DMS53 (cell line): ENCODE measurements around the gene ELOVL7.
A peak's percentile ranks its signal among the peaks of the same experiment; 100 is the strongest.
"Not testable (repeated sequence)": the region's sequence is repeated elsewhere in the genome, so short reads cannot be mapped to it uniquely, and the experiment has no call there.

Experiments
- DNase-seq: peaks from one replicate; lab custom pipeline; 2025; lab: John Stamatoyannopoulos, UW

The ELOVL7 gene

DNA sequence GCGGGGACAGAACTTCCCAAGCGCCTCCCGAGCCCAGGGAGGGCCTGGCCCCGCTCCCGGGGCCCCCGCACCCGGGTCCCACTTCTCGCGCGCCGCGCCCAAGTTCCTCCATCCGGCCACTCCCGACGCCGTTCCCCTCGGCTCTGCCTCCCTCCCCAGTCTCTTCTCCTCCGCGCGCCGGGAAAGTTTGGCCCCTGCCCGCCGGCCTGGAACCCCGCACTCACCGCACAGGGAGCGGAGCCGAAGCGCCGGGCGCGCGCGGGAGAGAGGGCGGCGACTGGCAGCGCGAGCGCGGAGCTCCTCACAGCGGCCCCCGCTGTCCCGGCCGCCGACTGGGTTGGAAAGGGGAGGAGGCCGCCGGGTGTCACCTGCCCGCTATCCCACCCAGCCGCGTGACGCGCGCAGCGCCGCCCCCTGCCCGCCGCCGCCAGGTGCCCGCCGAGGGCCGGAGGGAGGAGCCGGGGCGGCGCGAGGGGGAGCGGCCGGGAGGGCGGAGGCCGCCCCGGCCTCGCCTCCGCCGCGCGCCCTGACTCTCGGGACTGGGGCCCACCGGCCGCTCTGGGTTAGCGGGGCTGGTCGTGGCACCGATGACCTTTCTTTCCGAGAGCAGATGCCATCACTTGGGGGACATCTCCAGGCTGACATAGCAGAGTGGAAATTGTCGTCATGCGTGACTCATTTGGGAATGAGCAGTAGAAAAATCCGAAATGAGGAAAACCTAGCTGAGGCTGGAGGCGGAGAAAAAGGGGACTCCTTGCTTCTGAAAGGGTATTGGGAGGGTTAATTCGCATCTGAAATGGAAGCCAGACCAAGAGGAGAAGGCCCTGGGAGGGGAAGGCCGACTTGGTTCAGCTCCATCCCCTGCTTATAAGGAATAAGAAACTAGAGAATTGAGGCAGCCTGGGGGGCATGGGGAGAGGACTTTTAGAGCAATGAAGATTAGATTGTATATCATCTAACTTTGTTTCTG is at the start of gene ELOVL7:
TSS of gene ELOVL7 (minus strand) at position 334 of the 970 bp plus-strand sequence. CDS start 56,872 bp downstream, outside the sequence.
- DNase-seq, result peak; percentile 95

DNA sequence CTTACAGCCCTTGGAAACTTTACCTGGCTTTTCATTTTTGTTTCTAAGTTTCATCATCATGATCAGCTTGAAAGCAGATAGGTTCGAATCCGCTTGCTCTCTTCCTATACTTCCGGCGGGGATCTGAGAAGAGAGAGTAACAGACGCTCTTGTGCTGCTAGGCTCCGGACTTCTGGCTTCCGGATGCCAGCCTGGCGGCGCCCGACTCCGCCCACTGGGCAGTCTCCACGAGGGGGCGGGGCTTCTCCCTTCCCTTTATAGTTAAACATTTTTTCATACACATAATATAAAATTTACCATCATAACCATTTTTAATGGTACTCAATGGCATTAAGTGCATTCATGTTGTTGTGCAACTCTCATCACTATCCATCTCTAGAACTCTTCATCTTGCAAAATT is 49.5 kb upstream of the ELOVL7 start:
- DNase-seq, result no peak

DNA sequence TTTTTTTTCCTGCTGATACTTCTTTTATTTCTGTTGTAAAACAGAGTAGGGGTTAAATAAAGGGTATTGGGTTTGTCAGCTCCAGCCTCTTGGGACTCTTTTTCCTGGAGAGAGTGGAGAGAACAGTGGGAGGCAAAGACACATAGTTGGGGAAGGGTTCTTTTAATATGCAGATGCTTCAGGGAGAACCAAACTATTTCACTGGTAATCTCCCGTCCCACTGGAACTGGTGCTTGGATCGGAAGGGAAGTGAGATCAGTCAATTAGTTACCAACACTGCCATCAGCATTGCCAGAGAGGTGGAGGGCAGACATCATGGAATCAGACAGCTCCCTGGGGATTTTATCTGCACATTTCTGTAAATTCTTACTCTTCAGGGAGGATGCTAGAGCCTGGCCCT is 47.6 kb upstream of the ELOVL7 start:
- DNase-seq, result no peak

DNA sequence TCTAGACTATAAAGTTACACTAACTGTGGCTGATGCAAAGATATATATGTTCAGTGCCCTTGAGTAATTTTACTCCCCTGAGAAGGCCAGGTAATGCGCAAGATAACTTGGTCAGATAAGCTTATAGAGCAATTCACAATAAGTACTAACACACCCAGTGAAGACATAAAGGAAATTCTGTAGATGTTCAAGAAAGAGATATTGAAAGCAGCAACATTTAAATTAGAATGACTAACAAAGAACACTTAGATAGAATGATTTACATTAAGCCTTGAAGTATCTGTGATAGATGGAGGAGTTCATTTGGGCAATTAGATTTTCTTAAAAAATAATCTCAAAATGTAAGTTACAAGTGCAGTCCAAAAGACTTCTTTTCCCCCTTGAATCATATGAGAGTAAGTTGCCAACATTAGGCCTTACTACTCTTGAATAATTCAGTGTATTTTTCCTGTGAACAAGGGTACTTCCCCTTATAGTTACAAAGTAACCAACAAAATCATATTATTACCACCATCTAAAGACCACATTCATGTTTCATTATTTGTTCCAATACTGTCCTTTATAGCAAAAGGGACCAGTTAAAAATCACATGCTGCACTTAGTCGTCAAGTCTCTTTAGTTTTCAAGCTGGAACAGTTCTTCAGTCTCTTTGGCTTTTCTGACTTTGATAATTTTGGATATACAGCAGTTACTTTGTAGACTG is 44.4 kb upstream of the ELOVL7 start:
- no peak for DNase-seq

DNA sequence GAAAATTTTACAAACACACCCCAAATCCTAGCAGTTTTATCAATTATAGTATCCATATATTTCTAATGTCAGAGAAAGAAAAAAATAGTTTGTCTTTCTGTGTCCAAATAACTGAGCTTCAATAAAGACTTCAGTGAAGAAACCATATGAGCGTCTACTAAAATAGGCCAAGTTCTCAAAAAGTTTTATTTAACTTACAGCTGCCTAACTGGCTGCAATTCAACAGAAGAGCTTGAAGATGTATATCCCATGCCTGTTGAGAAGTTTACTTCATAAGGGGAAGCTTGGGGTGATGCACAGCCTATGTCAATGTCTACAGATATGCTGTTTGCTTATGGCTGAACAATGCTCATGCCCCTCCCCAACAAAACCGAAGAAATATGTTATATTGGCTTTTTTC is 43.7 kb upstream of the ELOVL7 start:
- DNase-seq, result no peak

DNA sequence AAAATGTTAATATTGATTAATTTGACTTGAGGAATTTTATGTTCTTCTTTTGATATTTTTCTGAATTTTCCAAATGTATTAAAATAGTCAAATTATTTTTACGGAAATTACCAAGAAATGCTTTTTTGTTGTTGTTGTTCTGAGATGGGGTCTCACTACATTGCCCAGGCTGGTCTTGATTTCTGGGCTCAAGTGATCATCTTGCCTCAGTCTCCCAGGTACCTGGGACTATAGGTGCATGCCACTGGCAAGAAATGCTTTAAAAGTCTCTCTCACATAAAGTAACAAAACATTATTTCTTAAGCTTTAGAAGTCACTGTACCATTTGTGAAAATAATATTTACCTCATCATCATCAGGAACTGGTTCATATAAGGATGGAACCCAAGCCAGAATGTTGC is 43.0 kb upstream of the ELOVL7 start:
- DNase-seq, result no peak

DNA sequence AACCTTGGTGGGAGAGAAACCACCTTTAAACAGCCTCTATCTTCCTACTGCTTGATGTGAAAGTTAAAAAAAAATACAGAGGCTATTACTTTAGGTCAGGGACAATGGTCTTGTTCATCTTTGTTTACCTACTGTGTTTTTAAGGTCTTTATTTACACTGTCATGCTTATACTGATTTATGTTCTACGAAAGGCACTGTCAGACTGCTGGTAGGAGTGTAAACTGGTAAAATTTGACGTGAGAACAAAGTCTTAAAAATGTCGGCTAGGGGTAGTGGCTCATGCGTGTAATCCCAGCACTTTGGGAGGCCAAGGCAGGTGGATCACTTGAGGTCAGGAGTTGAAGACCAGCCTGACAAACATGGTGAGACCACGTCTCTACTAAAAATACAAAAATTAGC is 42.1 kb upstream of the ELOVL7 start:
- peak; percentile 35 for DNase-seq

DNA sequence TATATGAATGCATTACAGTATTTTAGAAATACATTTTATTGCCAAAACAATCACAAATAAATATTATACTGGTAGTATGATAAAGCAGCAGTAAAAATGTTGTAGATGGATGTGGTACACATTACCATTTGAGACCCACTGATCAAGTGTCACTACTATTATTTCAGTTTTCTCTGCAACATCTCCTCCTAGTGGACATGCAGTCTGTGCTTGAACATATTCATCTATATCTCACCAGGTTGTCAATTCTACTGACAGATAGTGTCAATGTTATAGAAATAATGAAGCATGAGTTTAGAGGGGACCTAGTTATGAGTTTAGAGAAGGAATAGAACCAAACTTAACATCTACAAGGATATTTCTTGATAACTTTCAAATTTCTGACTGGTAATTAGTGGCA is 39.2 kb upstream of the ELOVL7 start:
- DNase-seq, result peak; percentile 60

DNA sequence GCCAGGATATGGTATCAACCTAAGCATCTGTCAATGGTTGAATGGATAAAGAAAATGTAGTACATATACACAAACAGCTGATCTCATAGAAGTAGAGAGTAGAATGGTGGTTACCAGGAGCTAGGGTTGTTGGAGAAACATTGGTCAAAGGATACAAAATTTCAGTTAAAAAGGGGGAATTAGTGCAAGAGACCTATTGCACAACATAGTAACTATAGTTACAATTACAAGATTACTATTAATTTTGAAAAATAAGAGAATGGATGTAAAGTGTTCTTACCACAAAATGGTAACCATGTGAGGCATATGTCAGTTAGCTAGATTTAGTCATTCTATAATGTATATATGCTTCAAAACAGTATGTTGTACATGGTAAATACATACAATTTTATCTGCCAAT is 28.8 kb upstream of the ELOVL7 start:
- no peak for DNase-seq

DNA sequence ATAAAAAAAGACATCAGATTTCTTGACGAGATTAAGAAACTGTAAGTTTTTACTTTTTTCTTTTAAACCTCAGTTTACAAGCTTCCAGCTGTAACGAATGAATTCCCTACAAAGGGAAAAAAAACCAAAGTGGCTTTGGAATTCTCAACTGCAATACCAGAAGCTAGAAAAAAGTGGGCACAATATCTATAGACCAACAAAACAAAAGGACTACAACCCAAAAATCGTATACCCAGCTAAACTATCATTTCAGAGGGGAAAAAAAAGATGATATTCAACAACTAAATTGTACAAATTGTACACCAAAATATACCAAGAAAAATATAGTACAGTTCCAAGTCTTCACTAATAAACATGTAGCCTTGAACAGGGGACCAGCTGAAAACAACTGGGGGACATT is 26.8 kb upstream of the ELOVL7 start:
- DNase-seq, result no peak

DNA sequence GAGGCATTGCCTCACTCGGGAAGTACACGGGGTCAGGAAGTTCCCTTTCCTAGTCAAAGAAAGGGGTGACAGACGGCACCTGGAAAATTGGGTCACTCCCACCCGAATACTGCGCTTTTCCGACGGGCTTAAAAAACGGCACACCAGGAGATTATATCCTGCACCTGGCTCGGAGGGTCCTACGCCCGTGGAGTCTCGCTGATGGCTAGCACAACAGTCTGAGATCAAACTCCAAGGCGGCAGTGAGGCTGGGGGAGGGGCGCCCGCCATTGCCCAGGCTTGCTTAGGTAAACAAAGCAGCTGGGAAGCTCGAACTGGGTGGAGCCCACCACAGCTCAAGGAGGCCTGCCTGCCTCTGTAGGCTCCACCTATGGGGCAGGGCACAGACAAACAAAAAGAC is 16.5 kb upstream of the ELOVL7 start:
- not testable (repeated sequence) for DNase-seq

DNA sequence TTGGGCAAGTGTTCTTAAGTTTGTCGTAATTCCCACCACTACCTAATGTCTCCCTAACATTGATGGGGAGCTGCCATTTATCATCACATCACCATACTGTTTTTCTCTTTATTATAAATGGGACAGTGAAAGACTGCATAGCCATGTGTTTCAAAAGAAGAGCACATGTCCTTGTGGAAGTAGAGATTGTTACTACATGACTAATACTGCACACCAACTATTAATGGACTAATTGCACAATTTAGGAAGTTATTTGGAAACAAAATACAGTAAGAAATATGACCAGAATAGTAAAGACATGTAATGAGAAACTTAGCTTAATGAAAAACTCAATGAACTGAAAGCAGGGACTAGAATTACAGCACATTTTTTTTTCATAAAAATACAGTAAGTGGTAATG is 12.0 kb upstream of the ELOVL7 start:
- DNase-seq, result no peak

DNA sequence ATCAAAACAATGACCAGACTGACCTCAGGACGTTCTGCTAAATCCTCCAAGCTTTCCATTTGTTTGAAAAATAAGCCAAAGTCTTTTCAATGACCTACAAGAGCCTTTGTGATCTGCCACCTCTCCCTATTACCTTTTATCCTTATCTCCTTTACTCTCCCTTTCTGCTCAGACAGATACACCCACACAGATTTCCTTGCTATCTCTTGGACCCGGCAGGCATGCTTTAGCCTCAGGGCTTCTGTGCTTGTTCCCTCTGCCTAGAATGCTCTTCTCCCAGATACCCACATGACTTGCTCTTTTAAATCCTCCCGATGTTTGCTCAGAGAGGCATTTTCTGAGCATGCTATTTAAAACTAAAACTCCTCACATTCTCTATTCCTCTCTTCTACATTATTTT is 8.9 kb upstream of the ELOVL7 start:
- DNase-seq, result no peak

DNA sequence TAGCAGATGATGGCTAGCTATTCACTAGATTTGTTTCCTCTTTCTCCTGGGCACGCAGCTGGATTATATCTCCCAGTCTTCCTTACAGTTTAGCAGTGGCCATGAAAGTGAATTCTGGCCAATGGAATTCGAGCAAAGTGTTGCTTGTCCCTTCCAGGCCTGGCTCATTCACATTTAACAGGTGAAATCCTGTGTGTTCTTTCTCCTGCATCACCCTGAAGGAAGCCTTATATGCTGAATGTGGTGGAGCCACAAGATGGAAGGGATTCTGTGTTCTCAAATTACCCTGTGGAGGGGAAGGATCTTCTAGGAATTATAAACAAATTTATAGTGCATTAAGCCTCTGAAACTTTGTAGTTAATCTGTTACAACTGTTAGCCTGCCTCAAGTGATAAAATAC is 8.2 kb upstream of the ELOVL7 start:
- DNase-seq, result no peak

DNA sequence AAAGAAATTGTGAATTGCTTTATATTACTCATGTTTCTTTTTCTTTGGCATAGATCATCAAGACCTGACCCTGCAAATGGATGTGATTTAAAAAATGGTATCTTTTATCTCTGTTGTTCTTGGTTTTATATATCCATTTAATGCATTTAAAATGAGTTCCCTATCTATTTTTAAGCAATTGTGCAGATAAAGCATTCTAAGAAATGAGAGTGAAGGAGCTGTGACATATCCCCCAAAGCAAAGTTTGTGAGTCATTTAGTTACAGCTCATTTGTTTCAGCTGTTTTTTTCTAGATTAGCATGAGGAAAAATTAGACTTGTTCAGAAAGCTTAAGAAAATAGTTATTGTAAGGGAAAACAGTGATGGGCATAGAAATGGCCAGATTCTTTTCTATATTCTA is 7.6 kb upstream of the ELOVL7 start:
- DNase-seq, result no peak

DNA sequence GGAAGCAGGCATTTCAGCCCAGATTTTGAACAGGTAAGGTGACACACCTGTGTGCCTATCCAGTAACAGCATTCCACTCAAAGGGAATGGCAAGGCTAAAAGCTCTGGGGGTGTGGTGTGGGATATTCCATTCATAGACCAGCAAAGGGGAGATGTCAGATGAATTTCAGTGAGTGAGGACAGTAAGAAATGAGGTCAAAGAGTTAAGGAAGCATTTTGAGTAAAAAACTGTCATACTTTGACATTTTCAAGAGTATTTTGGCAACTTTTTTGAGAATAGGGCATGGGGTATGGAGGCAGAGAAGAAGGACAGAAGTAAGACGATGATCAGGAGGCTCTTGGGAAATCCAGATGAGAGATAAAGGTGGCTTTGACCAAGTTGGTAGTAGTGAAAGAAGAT is 2.2 kb upstream of the ELOVL7 start:
- DNase-seq, result no peak

DNA sequence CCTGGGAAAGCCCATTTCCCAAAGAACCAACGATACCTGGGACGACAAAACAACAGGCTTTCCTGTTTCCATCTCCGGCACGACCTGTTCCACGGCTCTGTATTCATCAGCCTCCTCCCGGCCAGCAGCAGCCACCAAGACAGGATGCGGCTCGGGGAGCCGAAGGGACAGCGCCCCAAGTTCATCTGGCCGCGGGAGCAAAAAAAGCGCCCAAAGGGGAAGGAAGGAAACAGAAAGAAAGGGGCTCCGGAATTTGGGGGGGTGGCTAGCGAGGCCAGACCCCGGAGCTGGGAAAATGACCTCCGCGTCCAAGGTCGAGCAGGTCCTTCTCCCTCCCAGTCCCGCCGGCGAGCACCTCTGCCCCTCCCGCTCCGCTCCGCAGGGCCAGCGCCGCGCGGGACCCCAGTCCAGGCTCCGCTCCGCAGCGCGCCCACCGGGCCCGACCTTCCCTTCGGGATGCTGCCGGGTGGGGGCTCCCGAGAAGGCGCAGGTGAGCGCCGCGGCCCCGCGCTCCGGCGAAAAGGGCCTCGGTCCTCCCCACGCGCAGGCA is 608 bp downstream of the ELOVL7 start:
- peak; percentile 70 for DNase-seq

DNA sequence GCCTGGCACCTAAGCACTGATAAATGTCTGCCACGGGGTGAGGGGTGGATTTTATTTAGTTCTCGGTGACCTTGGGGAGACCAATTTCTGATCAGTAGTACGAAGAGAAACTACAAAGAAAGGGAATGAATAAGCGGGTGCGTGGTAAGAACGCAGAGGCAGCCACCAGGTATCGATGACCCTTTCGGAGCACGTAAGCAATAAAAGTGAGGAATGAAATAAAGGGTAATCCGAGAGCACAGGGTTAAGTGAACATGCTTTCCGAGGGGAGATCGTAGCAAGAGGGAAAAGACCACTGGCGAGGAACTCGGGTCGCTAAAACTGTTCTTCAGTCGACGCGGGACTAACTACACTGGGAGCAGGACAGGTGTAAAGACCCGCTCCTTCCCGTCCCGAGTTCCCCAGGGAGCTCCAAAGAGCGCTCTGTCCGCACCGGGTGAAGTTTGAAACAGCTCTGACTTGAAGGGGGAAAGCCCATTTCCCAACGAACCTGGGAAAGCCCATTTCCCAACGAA is 1.1 kb downstream of the ELOVL7 start:
- DNase-seq, result peak; percentile 70

DNA sequence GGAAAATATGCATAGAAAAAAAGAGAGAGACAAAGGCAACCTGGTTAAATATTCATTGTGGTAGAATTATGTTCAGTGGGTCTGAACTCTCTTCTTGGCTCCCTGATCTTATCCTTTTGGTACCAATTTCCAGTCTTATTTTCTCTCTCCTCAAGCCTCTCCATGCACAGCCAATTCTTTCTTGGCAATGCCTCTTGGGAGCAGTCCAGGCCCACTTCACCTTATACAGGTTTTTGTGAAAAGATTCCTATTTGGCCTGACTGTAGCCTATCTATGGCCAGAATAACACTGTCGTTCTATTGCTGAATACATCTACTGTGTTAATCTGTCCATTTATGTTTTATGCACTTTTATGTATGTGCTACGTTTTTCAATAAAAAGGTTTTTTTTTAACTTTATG is 2.7 kb downstream of the ELOVL7 start:
- DNase-seq, result no peak

DNA sequence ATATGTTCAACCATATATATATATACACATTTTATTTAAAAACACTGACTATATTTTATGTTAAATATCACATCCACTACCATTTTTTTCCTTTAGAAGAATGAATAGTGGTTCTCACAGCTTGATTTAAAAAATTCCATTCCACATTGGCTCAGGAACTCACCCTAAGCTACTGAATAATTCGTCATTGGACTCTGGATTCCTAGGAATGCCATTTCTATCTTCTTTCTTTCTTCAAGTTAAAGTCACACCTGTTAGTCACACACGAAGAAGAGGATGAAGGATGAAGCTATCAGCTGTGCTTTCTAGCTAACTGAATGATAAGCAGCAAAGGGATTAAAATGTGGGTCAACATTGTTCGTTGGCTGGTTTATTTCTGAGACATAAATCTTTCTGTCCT is 7.9 kb downstream of the ELOVL7 start:
- DNase-seq, result no peak

DNA sequence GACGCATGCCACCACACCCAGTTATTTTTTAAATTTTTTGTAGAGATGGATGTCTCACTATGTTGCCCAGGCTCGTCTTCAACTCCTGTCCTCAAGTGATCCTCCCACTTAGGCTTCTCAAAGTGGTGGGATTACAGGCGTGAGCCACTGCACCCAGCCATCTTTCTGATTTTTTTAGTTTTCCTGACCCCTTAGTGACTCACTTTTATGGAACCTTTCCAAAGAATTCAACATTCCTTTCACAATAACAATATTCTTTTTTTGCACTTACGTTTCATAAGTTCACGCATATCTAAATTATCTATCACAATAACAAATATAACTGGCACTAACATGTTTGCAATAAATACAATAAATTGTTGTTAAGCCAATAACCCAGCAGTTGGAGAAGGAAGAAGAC is 8.5 kb downstream of the ELOVL7 start:
- no peak for DNase-seq

DNA sequence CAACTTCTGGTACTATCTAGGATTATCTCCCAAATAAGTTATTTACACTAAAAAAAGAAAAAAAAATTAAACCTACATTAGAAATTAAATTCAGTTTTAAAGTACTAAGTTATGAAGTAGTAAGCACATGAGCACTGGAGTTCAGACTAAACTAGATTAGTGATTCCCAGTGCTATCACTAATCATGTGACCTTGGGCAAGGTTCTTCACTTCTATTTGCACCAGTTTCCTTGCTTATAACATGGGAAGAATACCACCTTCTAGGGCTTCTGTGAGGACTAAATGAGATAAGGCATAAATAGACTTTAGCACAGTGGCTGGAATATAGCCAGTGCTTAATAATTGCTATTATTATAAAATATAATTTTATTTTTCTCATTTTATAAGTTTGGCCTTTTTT is 10.5 kb downstream of the ELOVL7 start:
- no peak for DNase-seq
